Ectodermal cell (in vitro differentiated cells): Measurements from ENCODE around the gene FEN1.

Experiments used
- H3K27ac ChIP-seq: 2 replicates; pipeline ENCODE4 v1.7.0; 2013; ENCODE audit warnings: mild to moderate bottlenecking, low read depth, low read length; ENCODE audit not compliant: insufficient read depth, poor library complexity, severe bottlenecking
- H3K27me3 ChIP-seq: 2 replicates; pipeline ENCODE4 v1.7.0; 2013; ENCODE audit warnings: mild to moderate bottlenecking, low read length; ENCODE audit not compliant: insufficient read depth, control insufficient read depth, poor library complexity, severe bottlenecking
- H3K36me3 ChIP-seq: one replicate; pipeline ENCODE4 v1.7.0; 2013; ENCODE audit warnings: low read length; ENCODE audit not compliant: control insufficient read depth, insufficient read depth
- H3K4me1 ChIP-seq: one replicate; pipeline ENCODE4 v1.7.0; 2013; ENCODE audit warnings: low read length; ENCODE audit not compliant: control insufficient read depth, insufficient read depth
- H3K4me3 ChIP-seq: 2 replicates; pipeline ENCODE4 v1.7.0; 2013; ENCODE audit warnings: low read depth, low read length, control low read depth; ENCODE audit not compliant: insufficient read depth
- H3K9me3 ChIP-seq: 2 replicates; pipeline ENCODE4 v1.7.0; 2013; ENCODE audit warnings: mild to moderate bottlenecking, low read length, moderate library complexity; ENCODE audit not compliant: control insufficient read depth
- WGBS, 2 experiments: methylation state at CpG; one replicate each; pipeline ENCODE4 v1.1.7; 2013; ENCODE audit warnings: missing lambda C conversion rate in 2 of 2; 5-methylcytosine and 5-hydroxymethylcytosine counted together

FEN1 gene

DNA sequence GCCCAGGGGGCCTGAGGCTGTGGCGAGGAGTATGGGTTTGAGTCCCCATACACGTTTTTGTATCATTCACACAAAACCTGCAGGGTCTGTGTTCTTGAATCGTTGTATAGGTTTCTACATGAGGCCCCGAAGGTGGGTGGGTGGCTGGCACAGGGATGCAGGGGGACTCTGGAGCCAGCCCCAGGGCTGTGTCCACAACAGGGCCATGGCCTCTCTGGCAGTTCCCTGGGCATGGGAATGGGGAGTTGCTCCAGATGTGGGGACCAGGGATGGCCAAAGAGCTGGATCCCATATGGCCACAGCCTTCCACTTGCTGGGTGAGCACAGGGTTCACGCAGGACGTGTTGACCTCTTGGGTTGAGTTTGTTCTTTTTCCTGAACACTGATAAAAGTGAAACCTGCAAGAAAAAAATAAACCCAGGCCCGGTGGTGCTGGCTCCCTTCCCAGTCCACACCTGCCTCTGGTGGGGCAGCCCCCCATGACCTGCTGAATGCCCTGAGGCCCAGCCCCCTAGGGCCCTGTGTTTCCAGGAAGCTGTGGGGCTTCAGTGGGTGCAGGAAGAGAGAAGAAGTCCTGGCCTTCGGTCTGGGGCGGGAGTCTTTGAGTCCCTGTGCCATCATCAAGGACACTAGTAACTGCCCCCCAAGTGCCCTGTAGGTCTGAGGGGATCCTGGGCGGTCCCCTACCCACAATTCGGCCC, 24.2 kb upstream of the FEN1 start:
- no peak overlapping the region for H3K27ac ChIP-seq

DNA sequence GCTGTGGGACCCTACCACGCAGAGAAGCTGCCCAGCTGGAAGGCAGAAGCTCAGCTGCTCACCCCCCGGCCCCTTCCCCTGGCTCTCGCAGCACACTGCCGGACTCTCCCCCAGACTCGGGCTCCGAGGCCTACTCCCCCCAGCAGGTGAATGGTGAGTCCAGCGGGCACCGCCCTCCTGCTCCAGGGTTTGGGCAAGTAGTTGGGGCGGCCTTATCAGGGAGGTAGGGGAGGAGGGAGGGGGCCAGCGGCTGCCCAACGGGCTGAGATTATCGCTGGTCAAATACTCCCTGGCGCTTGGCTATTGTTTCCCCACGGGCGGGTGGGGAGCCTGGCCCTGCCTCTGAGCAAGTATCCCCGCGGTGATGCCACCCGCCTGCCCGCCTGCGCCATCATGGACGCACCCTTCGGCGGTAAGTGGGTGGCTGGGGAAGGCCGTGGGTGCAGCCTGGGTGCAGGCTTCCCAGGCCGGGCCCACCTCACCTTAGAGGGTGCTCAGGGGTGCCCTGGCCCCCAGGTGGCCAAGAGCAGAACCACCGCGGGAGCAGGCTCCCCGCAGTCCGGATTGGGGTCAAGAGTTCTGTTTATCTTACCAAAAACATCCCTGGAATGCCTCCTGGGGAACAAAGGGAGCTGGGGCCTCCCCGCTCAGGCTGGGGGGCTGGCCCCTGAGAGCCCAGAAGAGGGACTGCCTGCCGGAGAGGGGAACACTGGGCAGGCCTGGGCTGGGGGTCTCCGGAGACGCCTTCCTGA, 23.4 kb upstream of the FEN1 start:
- Histone ChIP-seq H3K27me3 (no peaks in the 10 kb centered on the region), H3K36me3 (no peaks in the 10 kb centered on the region), H3K4me1 (peaks cover 42% of the 10 kb centered on the region), H3K4me3 (no peak overlapping the region), H3K9me3 (no peaks in the 10 kb centered on the region), H3K27ac (no peak overlapping the region)
- WGBS, 2 experiments: 83 to 85% methylated on average over 33 of the region's 33 CpGs

More for the DNA sequence above, 24.2 kb upstream of the FEN1 start:
- WGBS, 2 experiments: 89 to 93% methylated on average over 11 of the region's 11 CpGs
- H3K4me3 ChIP-seq: no peak overlapping the region
- peaks cover 43% of the 10 kb centered on the region for H3K4me1 ChIP-seq
- no peaks in the 10 kb centered on the region for H3K36me3 ChIP-seq
- no peaks in the 10 kb centered on the region for H3K9me3 ChIP-seq
- H3K27me3 ChIP-seq: no peaks in the 10 kb centered on the region

DNA sequence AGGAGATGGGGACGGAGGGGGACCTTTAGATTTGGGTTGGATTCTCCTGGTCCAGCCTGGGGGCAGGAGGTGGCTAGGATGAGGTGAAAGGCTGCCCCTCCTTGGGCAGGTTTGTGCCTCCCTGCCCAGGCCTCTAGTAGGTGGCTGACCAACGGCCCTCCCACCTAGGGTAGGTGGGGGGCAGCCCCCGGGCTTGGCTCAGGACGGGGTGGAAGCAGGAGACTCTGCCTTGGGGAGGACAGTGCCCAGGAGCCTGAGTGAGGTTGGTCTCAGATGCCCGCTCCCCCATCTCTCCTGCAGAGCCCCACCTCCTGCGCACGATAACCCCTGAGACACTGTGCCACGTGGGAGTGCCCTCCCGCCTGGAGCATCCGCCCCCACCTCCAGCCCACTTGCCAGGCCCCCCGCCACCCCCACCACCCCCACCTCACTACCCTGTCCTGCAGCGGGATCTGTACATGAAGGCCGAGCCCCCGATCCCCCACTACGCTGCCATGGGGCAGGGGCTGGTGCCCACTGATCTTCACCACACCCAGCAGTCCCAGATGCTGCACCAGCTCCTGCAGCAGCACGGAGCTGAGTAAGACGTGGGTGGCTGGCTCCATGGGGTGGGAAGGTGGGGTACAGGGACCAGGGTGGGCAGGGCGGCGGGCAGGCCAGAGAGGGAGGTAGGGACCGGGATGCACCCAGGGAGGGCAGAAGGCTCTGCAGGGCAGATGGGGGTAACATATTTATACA, 22.6 kb upstream of the FEN1 start:
- 90 to 94% methylated on average over 19 of the region's 20 CpGs for WGBS, 2 experiments
- H3K9me3 ChIP-seq: no peaks in the 10 kb centered on the region

GRCh38 chr11:61771195-61771894, 21.4 kb upstream of the FEN1 start:
- WGBS, 2 experiments: 90 to 91% methylated on average over 15 of the region's 15 CpGs
- no peaks in the 10 kb centered on the region for H3K36me3 ChIP-seq
- no peaks in the 10 kb centered on the region for H3K9me3 ChIP-seq
- H3K27me3 ChIP-seq: no peaks in the 10 kb centered on the region
- no peak overlapping the region for H3K27ac ChIP-seq
- no peak overlapping the region for H3K4me3 ChIP-seq
- H3K4me1 ChIP-seq: peaks cover 23% of the 10 kb centered on the region

More for the DNA sequence above, 22.6 kb upstream of the FEN1 start:
- Histone ChIP-seq H3K36me3 (no peaks in the 10 kb centered on the region), H3K4me3 (no peak overlapping the region), H3K4me1 (peaks cover 34% of the 10 kb centered on the region), H3K27ac (no peak overlapping the region), H3K27me3 (no peaks in the 10 kb centered on the region)

- Histone ChIP-seq H3K4me1 (peaks cover 23% of the 10 kb centered on the region), H3K27me3 (no peaks in the 10 kb centered on the region), H3K27ac (no peak overlapping the region), H3K4me3 (no peak overlapping the region), H3K36me3 (no peaks in the 10 kb centered on the region), H3K9me3 (no peaks in the 10 kb centered on the region)
- WGBS, 2 experiments: 54 to 62% methylated on average over 6 of the region's 7 CpGs
Measured at GRCh38 chr11:61771985-61772455, 20.7 kb upstream of the FEN1 start.

DNA sequence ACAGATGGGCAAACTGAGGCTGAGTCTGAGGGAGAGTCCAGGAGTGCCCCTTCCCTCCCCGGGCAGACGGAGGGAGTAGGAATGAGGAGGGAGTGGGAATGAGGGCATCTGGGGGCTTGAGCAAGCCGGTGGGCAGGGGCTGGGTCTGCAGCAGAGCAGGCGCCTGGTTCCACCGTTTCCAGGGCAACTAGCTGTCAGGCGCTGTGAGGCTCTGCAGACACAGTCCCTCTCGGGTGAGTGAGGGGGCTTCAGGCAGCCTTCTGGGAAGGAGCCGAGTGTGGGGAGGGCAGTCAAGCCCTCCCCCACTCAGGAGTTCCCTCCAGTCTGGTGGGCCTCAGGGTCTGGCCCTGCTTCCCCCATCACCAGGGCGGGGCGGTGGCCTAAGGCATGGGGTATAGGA, 19.4 kb upstream of the FEN1 start:
- WGBS, 2 experiments: 66 to 76% methylated on average over 10 of the region's 10 CpGs
- Histone ChIP-seq H3K4me3 (no peak overlapping the region), H3K27ac (no peak overlapping the region), H3K36me3 (no peaks in the 10 kb centered on the region), H3K9me3 (no peaks in the 10 kb centered on the region), H3K27me3 (no peaks in the 10 kb centered on the region), H3K4me1 (peaks cover 23% of the 10 kb centered on the region)

DNA sequence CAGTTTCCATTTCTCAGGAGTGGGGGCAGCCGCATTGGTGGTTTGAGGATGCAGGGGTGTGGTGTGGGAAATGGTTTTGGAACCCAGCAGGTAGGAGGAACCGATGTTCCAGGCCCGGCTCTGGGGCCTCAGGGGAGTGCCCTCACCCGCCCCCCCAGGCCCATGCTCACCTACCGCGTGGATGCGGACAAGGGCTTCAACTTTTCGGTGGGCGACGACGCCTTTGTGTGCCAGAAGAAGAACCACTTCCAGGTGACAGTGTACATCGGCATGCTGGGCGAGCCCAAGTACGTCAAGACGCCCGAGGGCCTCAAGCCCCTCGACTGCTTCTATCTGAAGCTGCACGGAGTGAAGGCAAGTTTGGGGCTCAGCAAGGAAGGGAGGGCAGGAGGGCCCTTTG, 18.9 kb upstream of the FEN1 start:
- no peak overlapping the region for H3K4me3 ChIP-seq
- no peak overlapping the region for H3K27ac ChIP-seq
- 95% methylated on average over 18 of the region's 18 CpGs for WGBS, 2 experiments
- peaks cover 23% of the 10 kb centered on the region for H3K4me1 ChIP-seq
- no peaks in the 10 kb centered on the region for H3K27me3 ChIP-seq
- H3K36me3 ChIP-seq: no peaks in the 10 kb centered on the region
- H3K9me3 ChIP-seq: no peaks in the 10 kb centered on the region

- Histone ChIP-seq H3K4me1 (peaks cover 17% of the 10 kb centered on the region), H3K4me3 (no peak overlapping the region), H3K27ac (no peak overlapping the region), H3K27me3 (no peaks in the 10 kb centered on the region), H3K9me3 (no peaks in the 10 kb centered on the region), H3K36me3 (no peaks in the 10 kb centered on the region)
- WGBS, 2 experiments: 87 to 92% methylated on average over 12 of the region's 12 CpGs
Measured at GRCh38 chr11:61774411-61774810, 18.3 kb upstream of the FEN1 start.

- H3K27me3 ChIP-seq: no peaks in the 10 kb centered on the region
- H3K9me3 ChIP-seq: no peaks in the 10 kb centered on the region
- 91 to 95% methylated on average over 6 of the region's 6 CpGs for WGBS, 2 experiments
Measured at GRCh38 chr11:61775106-61775505, 17.6 kb upstream of the FEN1 start.

More at GRCh38 chr11:61775106-61775505, 17.6 kb upstream of the FEN1 start:
- no peak overlapping the region for H3K27ac ChIP-seq
- H3K4me1 ChIP-seq: peaks cover 11% of the 10 kb centered on the region
- no peaks in the 10 kb centered on the region for H3K36me3 ChIP-seq
- H3K4me3 ChIP-seq: no peak overlapping the region
